GM23248 (cell line): ENCODE results near the gene SLC1A7.

Experiments
- EZH2 ChIP-seq: fragments of 200-600 bp; sonication (generic); IDR thresholded peaks from 2 replicates; pipeline ENCODE4 v1.6.1; 2018; ENCODE audit warnings: antibody characterized with exemption, mild to moderate bottlenecking; ENCODE audit not compliant: insufficient read depth, poor library complexity, severe bottlenecking
- EZH2phosphoT487 ChIP-seq: fragments of 200-600 bp; sonication (generic); IDR thresholded peaks from 2 replicates; pipeline ENCODE4 v1.6.1; 2018; ENCODE audit warnings: antibody characterized with exemption, moderate library complexity, mild to moderate bottlenecking, low read depth; ENCODE audit not compliant: insufficient read depth

- TF ChIP-seq EZH2 (no peak), EZH2phosphoT487 (no peak)
Measured at GRCh38 chr1:53154859-53155438, 12.5 kb upstream of the SLC1A7 start.
